Activated naive CD4-positive, alpha-beta T cell treated with anti-CD3 and anti-CD28 coated beads, Interleukin-2, amount 50 U/mL, for 72 hours (primary cell): ENCODE data around the gene C2CD3. TPM values are rescaled to one million over a fixed set of nuclear protein-coding genes. Genes with fewer than 3 reads are reported as not detected.
A peak's percentile ranks its signal among the peaks of the same experiment; 100 is the strongest.

Experiments
- ATAC-seq, 2 donors: fragments of 150-1000 bp; cut with Tn5 transposase; 2 replicates each; pipeline ENCODE4 v1.10.0; 2021; ENCODE audit warnings: mild to moderate bottlenecking in 2 of 2, moderate library complexity in 2 of 2
- DNase-seq, 2 donors: peaks; one replicate each; pipeline ENCODE4 v3.0.0; 2021 to 2022; ENCODE audit warnings: low spot score in 2 of 2
- H3K27ac Mint-ChIP-seq, 2 donors: one replicate each; pipeline ENCODE4 v1.8.0; 2022; ENCODE audit warnings: mild to moderate bottlenecking in 2 of 2, mixed read lengths in 2 of 2
- H3K36me3 Mint-ChIP-seq, 2 donors: one replicate each; pipeline ENCODE4 v1.8.0; 2022; ENCODE audit warnings: mixed read lengths in 2 of 2
- H3K9me3 Mint-ChIP-seq, 2 donors: one replicate each; pipeline ENCODE4 v1.8.0; 2022; ENCODE audit warnings: mixed read lengths in 2 of 2
- total RNA-seq, 2 donors: library from RNA; stranded (reverse); gene quantifications; one replicate each; pipeline ENCODE4 v1.2.3, GENCODE V29; 2022

The C2CD3 gene
- total RNA-seq, 2 donors from 2014 or later, result 28.6 to 42.8 TPM

DNA sequence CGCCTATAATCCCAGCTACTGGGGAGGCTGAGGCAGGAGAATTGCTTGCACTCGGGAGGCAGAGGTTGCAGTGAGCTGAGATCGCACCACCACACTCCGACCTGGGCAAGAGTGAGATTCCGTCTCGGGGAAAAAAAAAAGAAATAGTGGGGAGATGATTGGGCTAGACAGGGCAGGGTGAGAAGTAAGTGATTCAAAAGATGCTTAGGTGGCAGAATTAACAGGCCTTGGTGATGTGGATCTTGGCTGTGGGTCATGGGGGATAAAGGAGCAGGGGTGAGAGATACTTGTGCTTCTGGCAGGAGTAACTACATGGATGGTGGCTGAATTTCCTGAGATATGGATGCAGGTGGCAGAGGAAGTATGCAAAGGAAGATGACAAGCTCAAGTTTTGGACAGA, 148.8 kb downstream of the C2CD3 start:
- no peak overlapping the region for H3K27ac Mint-ChIP-seq
- no peak for DNase-seq
- no peak for ATAC-seq
- peaks cover 17 to 22% of the 10 kb centered on the region in 2 donors for H3K36me3 Mint-ChIP-seq
- H3K9me3 Mint-ChIP-seq, result no peaks in the 10 kb centered on the region

DNA sequence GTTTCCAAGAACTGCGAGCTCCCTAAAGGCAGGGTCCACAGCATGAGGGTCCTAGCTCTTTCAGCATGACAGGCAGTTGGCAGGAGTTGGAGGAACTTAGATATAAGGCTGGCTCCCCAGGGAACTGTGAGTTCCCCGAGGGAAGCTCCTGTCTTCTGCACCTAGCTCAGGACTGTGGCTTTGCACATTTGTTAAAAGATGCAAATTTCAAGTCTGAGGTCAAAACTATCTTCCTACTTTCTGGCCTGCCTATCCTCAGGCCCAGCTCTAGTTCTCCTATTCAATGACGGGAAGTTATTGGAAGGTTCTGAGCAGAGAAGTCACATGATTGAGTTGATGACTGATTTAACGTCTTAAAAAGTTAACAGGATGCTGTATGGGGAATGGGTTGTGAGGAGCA, 150.3 kb downstream of the C2CD3 start:
- peaks cover 0 to 5% of the 10 kb centered on the region in 2 donors for H3K9me3 Mint-ChIP-seq
- H3K36me3 Mint-ChIP-seq, result peaks cover 24 to 30% of the 10 kb centered on the region in 2 donors
- DNase-seq, result no peak
- ATAC-seq, result peak in 1 of 2 donors; percentile 1
- H3K27ac Mint-ChIP-seq, result no peak overlapping the region

DNA sequence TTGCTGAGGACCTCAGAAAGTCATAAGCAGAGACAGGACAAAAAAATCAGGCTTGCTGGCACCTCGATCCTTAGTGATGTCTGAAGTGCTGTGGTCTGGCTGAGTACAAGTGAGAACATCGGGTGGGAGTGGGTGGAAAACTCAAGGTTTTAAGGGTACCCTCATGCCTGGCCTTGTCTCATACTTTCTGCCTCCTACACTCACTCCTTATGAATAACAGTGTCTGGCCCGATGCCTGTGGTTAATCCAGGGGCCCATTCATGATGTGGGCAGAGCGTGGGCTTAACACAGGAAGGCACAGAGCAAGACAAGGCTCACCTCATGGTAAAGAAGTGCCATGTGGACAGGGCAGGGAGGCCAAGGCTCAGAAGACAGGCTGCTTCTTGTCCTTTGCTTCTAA, 150.9 kb downstream of the C2CD3 start:
- ATAC-seq (peak; percentile 89 to 94), DNase-seq (peak; percentile 74 to 78)
- Mint-ChIP-seq H3K9me3 (peaks cover 0 to 5% of the 10 kb centered on the region in 2 donors), H3K36me3 (peaks cover 24 to 31% of the 10 kb centered on the region in 2 donors), H3K27ac (no peak overlapping the region)

DNA sequence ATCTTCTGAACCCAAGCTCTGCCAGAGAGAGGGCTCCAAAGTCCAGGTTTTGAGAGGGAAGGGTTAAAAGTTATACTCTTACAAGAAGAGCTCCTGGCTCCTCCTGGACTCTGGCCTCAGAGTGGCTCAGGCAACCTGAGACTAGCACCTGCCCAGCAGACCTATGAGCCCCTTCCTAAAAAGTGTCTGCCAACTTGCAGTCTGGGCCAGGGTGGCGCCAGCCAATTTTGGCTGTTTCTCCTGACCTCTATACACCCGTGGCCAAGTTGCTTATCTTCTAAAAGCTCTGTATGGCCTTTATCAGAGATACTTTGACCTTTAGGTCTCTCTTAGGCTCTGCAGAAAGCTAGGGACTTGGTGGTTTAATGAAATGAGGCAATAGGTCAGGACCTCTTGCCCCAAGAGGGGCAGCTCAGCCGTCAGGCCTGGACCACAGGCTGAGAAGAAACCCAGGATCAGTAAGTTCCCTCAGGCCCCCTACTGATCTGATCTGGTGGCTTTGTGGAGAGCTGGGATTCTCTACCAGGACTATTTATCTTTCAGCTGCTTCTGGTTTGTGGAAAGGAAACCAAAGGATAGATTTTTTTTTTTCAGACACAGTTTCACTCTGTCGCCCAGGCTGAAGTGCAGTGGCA, 151.6 kb downstream of the C2CD3 start:
- H3K9me3 Mint-ChIP-seq, result peaks cover 0 to 5% of the 10 kb centered on the region in 2 donors
- H3K27ac Mint-ChIP-seq, result no peak overlapping the region
- peaks cover 24 to 34% of the 10 kb centered on the region in 2 donors for H3K36me3 Mint-ChIP-seq
- DNase-seq, result no peak
- peak in 1 of 2 donors; percentile 45 for ATAC-seq

- Mint-ChIP-seq H3K36me3 (peaks cover 20 to 35% of the 10 kb centered on the region in 2 donors), H3K9me3 (peaks cover 0 to 5% of the 10 kb centered on the region in 2 donors), H3K27ac (no peak overlapping the region)
- DNase-seq, result no peak
- ATAC-seq, result no peak
Observed at GRCh38 chr11:74018331-74019005, 152.3 kb downstream of the C2CD3 start.

GRCh38 chr11:74017631-74018030, 153.2 kb downstream of the C2CD3 start:
- ATAC-seq (no peak), DNase-seq (no peak)
- Mint-ChIP-seq H3K36me3 (peaks cover 15 to 35% of the 10 kb centered on the region in 2 donors), H3K27ac (peak overlapping the region in 1 of 2 donors; percentile 13), H3K9me3 (peaks cover 0 to 5% of the 10 kb centered on the region in 2 donors)

DNA sequence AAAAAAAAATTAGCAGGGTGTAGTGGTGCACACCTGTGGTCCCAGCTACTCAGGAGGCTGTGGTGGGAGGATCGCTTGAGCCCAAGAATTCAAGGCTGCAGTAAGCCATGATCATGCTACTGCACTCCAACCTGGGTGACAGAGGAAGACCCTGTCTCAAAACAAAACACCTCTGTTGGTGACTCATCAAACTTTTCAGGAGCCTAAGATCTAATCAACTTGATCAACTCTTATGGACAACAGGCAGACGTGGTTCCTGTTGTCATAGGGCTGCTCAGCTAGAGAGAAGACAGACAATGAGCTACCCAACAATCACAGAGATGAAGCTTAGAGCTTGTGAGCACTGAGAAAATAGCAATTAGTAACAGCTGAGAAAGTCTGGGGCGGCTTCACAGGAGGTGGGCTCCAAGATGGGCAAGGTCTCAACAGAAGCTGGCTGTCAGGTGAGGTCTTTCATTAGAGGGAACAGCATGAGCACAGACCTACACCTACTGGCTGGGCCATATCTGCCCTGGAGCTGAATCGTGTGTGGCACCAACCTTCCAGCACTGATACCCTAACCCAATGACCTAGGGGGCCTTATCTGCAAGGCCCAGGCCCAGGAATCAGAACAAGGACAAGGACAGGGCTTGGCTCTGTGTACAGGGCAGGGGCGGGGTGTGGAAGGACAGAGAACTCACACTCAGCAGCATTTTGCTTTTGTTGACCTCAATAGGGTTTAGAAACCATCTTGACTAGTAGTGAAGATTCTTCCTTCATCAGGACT, 154.7 kb downstream of the C2CD3 start:
- no peak for ATAC-seq
- DNase-seq, result no peak
- H3K36me3 Mint-ChIP-seq, result peaks cover 15 to 35% of the 10 kb centered on the region in 2 donors
- H3K9me3 Mint-ChIP-seq, result peaks cover 4 to 5% of the 10 kb centered on the region in 2 donors
- peak overlapping the region; percentile 7 to 87 for H3K27ac Mint-ChIP-seq

GRCh38 chr11:74014880-74015279, 155.9 kb downstream of the C2CD3 start:
- DNase-seq (no peak), ATAC-seq (no peak)
- Mint-ChIP-seq H3K27ac (peak overlapping the region in 1 of 2 donors; percentile 22), H3K36me3 (peaks cover 15 to 44% of the 10 kb centered on the region in 2 donors), H3K9me3 (peaks cover 4 to 5% of the 10 kb centered on the region in 2 donors)

- H3K27ac Mint-ChIP-seq, result no peak overlapping the region
Observed at GRCh38 chr11:74013141-74013540, 157.7 kb downstream of the C2CD3 start.

GRCh38 chr11:74012074-74012809, 158.6 kb downstream of the C2CD3 start:
- ATAC-seq, result no peak
- no peak for DNase-seq
- Mint-ChIP-seq H3K27ac (peak overlapping the region; percentile 98 to 100), H3K36me3 (peaks cover 14 to 36% of the 10 kb centered on the region in 2 donors), H3K9me3 (peaks cover 4 to 5% of the 10 kb centered on the region in 2 donors)

More at GRCh38 chr11:74013141-74013540, 157.7 kb downstream of the C2CD3 start:
- DNase-seq, result no peak
- no peak for ATAC-seq
- H3K9me3 Mint-ChIP-seq, result peaks cover 4 to 5% of the 10 kb centered on the region in 2 donors
- H3K36me3 Mint-ChIP-seq, result peaks cover 15 to 44% of the 10 kb centered on the region in 2 donors

DNA sequence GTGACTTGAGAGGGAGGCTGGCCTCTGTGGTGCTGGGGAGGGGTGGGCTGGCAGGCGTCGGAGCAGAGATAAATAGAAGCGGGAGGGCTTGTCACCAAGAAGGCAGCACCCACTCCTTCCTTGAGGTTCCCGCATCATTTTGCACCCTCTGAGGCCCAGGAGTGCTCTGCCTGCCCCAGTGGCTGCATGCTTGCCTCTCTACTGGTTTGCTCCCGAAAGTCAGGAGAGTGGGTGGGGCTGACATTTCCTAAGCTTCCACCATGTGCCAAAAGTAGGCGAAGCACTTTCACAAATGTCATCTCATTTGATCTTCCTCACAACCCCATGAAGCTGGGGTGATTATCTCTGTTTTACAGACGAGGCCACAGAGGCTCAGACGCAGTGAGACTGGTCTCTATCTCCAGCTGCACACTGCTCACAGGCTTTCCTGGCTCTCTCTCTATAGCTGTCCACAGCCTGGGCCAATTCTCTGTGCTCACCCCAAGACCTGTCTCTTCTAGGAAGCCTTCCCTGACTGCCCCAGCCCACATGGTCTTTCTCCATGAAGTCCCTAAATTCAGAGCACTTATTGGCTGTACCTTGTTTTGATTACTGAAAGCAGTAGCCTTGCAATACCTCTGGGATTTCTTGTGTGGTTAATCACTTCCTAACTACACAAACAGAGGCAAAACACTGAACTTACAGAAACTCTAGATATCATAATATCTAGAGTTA, 159.3 kb downstream of the C2CD3 start:
- DNase-seq, result peak; percentile 70 to 72

DNA sequence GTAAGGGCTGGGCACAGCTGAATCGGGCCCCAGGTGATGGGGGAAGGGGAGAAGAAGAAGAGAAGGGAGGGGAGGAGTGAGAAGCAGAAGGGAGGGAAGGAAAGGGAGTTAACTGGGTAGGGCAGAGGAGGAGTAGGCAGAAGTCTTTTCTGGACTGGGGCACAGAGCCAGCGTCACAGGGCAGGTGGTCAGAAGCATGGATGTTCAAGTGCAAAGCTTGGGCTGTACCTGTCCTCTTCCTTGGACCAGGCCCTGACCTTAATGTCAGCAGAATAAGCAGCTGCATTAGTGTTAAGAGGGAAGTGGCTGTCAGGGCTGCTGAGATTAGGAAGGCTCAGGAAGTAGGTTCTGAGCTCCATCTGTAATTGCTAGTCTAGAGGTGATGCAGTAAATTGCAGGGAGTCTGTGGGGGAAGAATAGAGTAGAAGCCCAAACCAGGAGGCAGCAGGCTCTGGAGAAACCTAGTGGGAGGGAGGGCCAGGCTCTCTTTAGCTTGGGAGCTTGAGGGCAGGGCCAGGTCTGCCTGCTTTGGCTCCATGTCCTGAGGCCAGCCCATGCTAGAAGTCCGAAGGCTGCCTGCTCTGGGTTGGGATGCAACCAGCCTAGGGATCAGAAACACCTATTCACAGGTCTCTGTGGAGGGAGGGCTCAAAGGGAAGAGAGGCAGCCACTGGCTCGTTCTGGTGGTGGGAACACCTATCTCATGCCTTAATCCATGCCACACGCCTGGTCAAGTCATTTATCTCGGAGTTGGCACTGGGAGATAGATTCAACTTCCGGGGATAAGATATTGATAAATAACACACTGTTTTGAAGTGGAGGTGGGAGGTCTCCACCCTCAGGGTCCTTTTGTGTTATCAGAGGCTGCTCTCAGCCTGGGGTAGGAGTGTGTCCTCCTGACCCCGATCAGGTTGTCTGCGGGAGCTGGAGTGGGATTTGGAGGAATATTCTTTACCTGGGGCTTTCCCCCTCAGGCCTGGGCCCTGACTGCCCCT, 160.2 kb downstream of the C2CD3 start:
- H3K36me3 Mint-ChIP-seq, result peaks cover 0 to 20% of the 10 kb centered on the region in 2 donors
- DNase-seq (no peak), ATAC-seq (no peak)
- peaks cover 0 to 4% of the 10 kb centered on the region in 2 donors for H3K9me3 Mint-ChIP-seq
- H3K27ac Mint-ChIP-seq, result peak overlapping the region; percentile 98 to 100

More for the DNA sequence above, 159.3 kb downstream of the C2CD3 start:
- Mint-ChIP-seq H3K9me3 (peaks cover 4 to 5% of the 10 kb centered on the region in 2 donors), H3K27ac (peak overlapping the region; percentile 98 to 100), H3K36me3 (peaks cover 7 to 29% of the 10 kb centered on the region in 2 donors)
- peak; percentile 85 to 89 for ATAC-seq

GRCh38 chr11:74009675-74010305, 161.0 kb downstream of the C2CD3 start:
- Mint-ChIP-seq H3K36me3 (peaks cover 0 to 15% of the 10 kb centered on the region in 2 donors), H3K9me3 (peaks cover 0 to 4% of the 10 kb centered on the region in 2 donors), H3K27ac (peak overlapping the region; percentile 98 to 100)
- DNase-seq (no peak), ATAC-seq (no peak)

DNA sequence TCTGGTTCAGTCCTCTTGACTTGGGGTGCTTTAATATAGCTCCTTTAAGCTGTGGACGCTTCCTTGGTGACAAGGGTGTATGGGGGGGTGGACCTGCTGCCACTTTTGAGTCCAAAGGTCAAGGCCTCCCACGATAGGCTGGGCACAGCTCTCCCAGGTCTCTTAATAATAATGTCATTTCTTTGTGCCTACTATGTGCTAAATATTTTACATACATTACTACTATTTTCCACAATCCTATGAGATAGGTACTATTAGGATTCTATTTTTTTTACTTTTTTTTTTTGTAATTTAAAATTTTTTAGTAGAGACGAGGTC, 161.6 kb downstream of the C2CD3 start:
- no peak for ATAC-seq
- peak overlapping the region; percentile 69 to 78 for H3K27ac Mint-ChIP-seq

More for the DNA sequence above, 161.6 kb downstream of the C2CD3 start:
- peaks cover 0 to 4% of the 10 kb centered on the region in 2 donors for H3K9me3 Mint-ChIP-seq
- DNase-seq, result no peak
- peaks cover 0 to 9% of the 10 kb centered on the region in 2 donors for H3K36me3 Mint-ChIP-seq
